ENCODE results near the gene TRIP13.

GRCh38 chr5:886716-887325, 5.9 kb upstream of the TRIP13 start:
- TF ChIP-seq, protein P1, sequence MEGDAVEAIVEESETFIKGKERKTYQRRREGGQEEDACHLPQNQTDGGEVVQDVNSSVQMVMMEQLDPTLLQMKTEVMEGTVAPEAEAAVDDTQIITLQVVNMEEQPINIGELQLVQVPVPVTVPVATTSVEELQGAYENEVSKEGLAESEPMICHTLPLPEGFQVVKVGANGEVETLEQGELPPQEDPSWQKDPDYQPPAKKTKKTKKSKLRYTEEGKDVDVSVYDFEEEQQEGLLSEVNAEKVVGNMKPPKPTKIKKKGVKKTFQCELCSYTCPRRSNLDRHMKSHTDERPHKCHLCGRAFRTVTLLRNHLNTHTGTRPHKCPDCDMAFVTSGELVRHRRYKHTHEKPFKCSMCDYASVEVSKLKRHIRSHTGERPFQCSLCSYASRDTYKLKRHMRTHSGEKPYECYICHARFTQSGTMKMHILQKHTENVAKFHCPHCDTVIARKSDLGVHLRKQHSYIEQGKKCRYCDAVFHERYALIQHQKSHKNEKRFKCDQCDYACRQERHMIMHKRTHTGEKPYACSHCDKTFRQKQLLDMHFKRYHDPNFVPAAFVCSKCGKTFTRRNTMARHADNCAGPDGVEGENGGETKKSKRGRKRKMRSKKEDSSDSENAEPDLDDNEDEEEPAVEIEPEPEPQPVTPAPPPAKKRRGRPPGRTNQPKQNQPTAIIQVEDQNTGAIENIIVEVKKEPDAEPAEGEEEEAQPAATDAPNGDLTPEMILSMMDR (IDR thresholded peaks at IDR 0.05), result no peak
- TF ChIP-seq POLR2A (IDR thresholded peaks at IDR 0.05), result no peak

Measured in right lobe of liver (tissue), 4 donors.